Gastroesophageal sphincter (tissue), 3 donors: Measurements from ENCODE around the gene CYBC1.

ENCODE experiments used
- CTCF ChIP-seq, 4 experiments: fragments of 200-600 bp in 2 of 4; fragments of 450-650 bp in 2 of 4; sonication (generic) in 1 of 4; IDR thresholded peaks; one replicate each; pipeline ENCODE4 v1.5.1; 2017 to 2019; ENCODE audit warnings: antibody characterized with exemption in 4 of 4, mild to moderate bottlenecking in 2 of 4, moderate library complexity in 2 of 4
- POLR2A ChIP-seq, 2 donors: fragments of 450-650 bp; IDR thresholded peaks; one replicate each; pipeline ENCODE4 v1.6.1; 2017; ENCODE audit warnings: antibody characterized with exemption in 2 of 2, mild to moderate bottlenecking in 2 of 2, moderate library complexity in 1 of 2
- POLR2AphosphoS5 ChIP-seq: sonication (generic); formaldehyde crosslinking; IDR thresholded peaks from one replicate; pipeline ENCODE4 v1.6.1; 2017; ENCODE audit warnings: antibody characterized with exemption

GRCh38 chr17:82475458-82475857 lies 24.9 kb upstream of the CYBC1 start:
- TF ChIP-seq CTCF (IDR thresholded peaks at IDR 0.05) (no peak), POLR2A (IDR thresholded peaks at IDR 0.05) (no peak), POLR2AphosphoS5 (no peak)
